Nephron progenitor cell (in vitro differentiated cells): ENCODE results near the gene MRGPRG.

Experiments used
- DNase-seq: peaks from one replicate; pipeline ENCODE4 v3.0.0; 2021
- H3K27ac Mint-ChIP-seq: 2 replicates; pipeline ENCODE4 v1.8.0; 2021; ENCODE audit warnings: mild to moderate bottlenecking, moderate library complexity, mixed read lengths
- H3K27me3 Mint-ChIP-seq: 2 replicates; pipeline ENCODE4 v1.8.0; 2021; ENCODE audit warnings: mild to moderate bottlenecking, low read depth, mixed read lengths; ENCODE audit not compliant: poor library complexity
- H3K36me3 Mint-ChIP-seq: 2 replicates; pipeline ENCODE4 v1.8.0; 2021; ENCODE audit warnings: low read depth, mixed read lengths
- H3K4me1 Mint-ChIP-seq: 2 replicates; pipeline ENCODE4 v1.8.0; 2021; ENCODE audit warnings: mixed read lengths
- H3K4me3 Mint-ChIP-seq: 2 replicates; pipeline ENCODE4 v1.8.0; 2021; ENCODE audit warnings: mild to moderate bottlenecking, moderate library complexity, mixed read lengths
- H3K9me3 Mint-ChIP-seq: 2 replicates; pipeline ENCODE4 v1.8.0; 2021; ENCODE audit warnings: mild to moderate bottlenecking, moderate library complexity, mixed read lengths
- TF ChIP-seq, protein P1 (sequence below): fragments of 200-600 bp; sonication (generic); IDR thresholded peaks from 2 replicates; pipeline ENCODE4 v1.5.0; 2021; ENCODE audit warnings: antibody characterized with exemption

Gene MRGPRG

GRCh38 chr11:3188496-3189195 is 30.0 kb downstream of the MRGPRG start:
- H3K27me3 Mint-ChIP-seq, result peaks cover 3% of the 10 kb centered on the region
- H3K27ac Mint-ChIP-seq, result no peak overlapping the region
- TF ChIP-seq, protein P1, sequence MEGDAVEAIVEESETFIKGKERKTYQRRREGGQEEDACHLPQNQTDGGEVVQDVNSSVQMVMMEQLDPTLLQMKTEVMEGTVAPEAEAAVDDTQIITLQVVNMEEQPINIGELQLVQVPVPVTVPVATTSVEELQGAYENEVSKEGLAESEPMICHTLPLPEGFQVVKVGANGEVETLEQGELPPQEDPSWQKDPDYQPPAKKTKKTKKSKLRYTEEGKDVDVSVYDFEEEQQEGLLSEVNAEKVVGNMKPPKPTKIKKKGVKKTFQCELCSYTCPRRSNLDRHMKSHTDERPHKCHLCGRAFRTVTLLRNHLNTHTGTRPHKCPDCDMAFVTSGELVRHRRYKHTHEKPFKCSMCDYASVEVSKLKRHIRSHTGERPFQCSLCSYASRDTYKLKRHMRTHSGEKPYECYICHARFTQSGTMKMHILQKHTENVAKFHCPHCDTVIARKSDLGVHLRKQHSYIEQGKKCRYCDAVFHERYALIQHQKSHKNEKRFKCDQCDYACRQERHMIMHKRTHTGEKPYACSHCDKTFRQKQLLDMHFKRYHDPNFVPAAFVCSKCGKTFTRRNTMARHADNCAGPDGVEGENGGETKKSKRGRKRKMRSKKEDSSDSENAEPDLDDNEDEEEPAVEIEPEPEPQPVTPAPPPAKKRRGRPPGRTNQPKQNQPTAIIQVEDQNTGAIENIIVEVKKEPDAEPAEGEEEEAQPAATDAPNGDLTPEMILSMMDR, result no peak
- peaks cover 4% of the 10 kb centered on the region for H3K9me3 Mint-ChIP-seq
- no peaks in the 10 kb centered on the region for H3K36me3 Mint-ChIP-seq
- H3K4me3 Mint-ChIP-seq, result no peak overlapping the region
- H3K4me1 Mint-ChIP-seq, result peaks cover 30% of the 10 kb centered on the region
- DNase-seq, result no peak

GRCh38 chr11:3186166-3186953 is 32.3 kb downstream of the MRGPRG start:
- Mint-ChIP-seq H3K27me3 (peaks cover 3% of the 10 kb centered on the region), H3K9me3 (no peaks in the 10 kb centered on the region), H3K4me1 (peaks cover 24% of the 10 kb centered on the region), H3K4me3 (no peak overlapping the region), H3K27ac (no peak overlapping the region), H3K36me3 (no peaks in the 10 kb centered on the region)
- TF ChIP-seq, protein P1, result no peak
- no peak for DNase-seq

GRCh38 chr11:3184732-3185347 is 33.8 kb downstream of the MRGPRG start:
- Mint-ChIP-seq H3K4me3 (no peak overlapping the region), H3K9me3 (peaks cover 4% of the 10 kb centered on the region), H3K36me3 (no peaks in the 10 kb centered on the region), H3K27me3 (no peaks in the 10 kb centered on the region), H3K27ac (no peak overlapping the region), H3K4me1 (peaks cover 22% of the 10 kb centered on the region)
- TF ChIP-seq, protein P1, result no peak
- DNase-seq, result no peak

DNA sequence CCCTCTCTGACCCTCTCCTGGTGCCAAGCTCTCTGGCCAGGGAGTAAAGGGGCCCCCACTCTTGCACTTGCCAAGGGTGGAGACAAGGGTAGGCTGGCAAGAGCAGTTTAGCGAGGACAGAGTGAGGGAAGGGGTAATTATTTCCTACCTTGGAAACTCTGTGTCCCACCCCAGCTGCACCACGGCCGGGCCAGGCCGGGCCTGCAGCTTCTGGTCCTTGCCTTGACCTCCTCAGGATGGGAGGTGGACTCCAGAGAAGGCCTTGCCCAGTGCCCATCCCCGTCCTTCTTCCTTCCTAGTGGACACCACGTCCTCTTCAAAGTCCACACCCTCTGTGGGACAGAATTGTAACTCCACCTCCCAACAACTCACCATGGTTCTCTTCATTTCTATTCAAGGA is 35.1 kb downstream of the MRGPRG start:
- TF ChIP-seq, protein P1, result no peak
- peaks cover 9% of the 10 kb centered on the region for H3K4me1 Mint-ChIP-seq
- no peak for DNase-seq
- no peak overlapping the region for H3K4me3 Mint-ChIP-seq
- no peaks in the 10 kb centered on the region for H3K27me3 Mint-ChIP-seq
- H3K36me3 Mint-ChIP-seq, result no peaks in the 10 kb centered on the region
- H3K27ac Mint-ChIP-seq, result no peak overlapping the region
- H3K9me3 Mint-ChIP-seq, result peaks cover 6% of the 10 kb centered on the region

GRCh38 chr11:3182462-3182852 is 36.2 kb downstream of the MRGPRG start:
- TF ChIP-seq, protein P1, result no peak
- H3K27ac Mint-ChIP-seq, result no peak overlapping the region
- no peaks in the 10 kb centered on the region for H3K36me3 Mint-ChIP-seq
- peaks cover 1% of the 10 kb centered on the region for H3K4me1 Mint-ChIP-seq
- H3K9me3 Mint-ChIP-seq, result peaks cover 11% of the 10 kb centered on the region
- no peak for DNase-seq
- no peak overlapping the region for H3K4me3 Mint-ChIP-seq
- peaks cover 4% of the 10 kb centered on the region for H3K27me3 Mint-ChIP-seq
